Measurements from ENCODE around the gene ATRAID.
A peak's percentile ranks its signal among the peaks of the same experiment; 100 is the strongest.

The ATRAID gene

DNA sequence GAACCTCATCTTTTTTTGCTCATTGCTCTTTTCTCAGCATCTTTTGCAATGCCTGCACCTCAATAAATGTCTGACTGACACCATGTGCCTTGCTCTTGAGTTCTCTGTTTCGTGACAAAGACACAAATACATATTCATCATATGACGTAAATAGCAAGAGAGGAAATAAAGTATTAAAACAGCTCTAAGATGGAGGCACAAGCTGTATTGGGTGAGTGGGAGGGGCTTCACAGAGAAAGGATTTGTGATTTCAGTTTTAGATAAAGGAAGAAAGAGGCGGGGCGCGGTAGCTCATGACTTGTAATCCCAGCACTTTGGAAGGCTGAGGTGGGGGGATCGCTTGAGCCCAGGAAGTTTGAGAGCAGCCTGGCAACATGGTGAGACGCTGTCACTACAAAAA is 8.2 kb downstream of the ATRAID start:
- no peak for DNase-seq

DNA sequence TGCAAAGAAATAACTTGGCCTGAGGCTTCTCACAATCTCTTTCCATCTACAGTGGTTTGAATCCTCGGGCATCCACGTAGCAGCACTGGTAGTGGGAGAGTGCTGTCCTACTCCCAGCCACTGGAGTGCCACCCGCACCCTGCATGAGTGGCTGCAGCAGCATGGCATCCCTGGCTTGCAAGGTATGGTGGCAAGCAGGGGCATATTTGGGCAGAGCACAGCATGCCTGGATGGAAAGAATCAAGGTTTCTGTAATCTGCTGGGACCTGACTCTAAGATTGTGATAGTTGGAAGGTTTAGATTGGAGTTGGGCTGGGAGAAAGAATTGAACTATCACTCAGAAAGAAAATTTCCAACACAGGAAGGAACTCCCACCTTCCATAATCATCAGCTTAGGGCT is 9.3 kb downstream of the ATRAID start:
- no peak for DNase-seq

DNA sequence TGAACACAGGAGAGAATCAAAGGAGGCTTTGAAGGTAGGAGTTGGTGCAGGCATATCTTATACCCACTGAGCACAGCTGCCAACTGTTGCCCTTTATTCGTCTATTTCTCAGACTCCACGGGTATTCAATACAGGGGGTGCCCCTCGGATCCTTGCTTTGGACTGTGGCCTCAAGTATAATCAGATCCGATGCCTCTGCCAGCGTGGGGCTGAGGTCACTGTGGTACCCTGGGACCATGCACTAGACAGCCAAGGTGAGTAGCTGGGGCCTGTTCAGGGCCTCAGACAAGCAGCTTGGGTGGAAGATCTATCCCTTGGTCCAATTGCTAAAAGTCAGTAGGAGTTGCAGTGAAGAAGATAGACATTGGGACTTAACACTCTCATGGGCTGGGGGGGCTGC is 10.6 kb downstream of the ATRAID start:
- DNase-seq: no peak

DNA sequence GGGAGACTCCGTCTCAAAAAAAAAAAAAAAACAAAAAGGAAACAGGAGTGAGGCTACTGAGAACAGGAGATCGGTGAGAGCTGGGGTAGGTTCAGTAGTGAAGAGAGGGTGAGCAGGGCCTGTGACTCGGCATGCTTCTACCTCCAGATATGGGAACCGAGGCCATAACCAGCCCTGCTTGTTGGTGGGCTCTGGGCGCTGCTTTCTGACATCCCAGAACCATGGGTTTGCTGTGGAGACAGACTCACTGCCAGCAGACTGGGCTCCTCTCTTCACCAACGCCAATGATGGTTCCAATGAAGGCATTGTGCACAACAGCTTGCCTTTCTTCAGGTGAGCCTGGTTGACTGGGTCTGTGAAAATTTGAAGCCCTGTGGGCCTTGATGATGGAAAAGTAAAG is 11.6 kb downstream of the ATRAID start:
- no peak for DNase-seq

DNA sequence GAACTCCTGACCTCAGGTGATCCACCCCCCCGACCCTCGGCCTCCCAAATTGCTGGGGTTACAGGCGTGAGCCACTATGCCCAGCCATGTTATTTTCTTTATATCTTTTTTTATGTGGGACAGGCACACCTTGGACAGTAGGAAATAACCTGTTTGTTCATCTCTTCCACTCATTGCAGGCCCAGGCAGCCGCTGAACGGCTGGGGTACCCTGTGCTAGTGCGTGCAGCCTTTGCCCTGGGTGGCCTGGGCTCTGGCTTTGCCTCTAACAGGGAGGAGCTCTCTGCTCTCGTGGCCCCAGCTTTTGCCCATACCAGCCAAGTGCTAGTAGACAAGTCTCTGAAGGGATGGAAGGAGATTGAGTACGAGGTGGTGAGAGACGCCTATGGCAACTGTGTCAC is 13.7 kb downstream of the ATRAID start:
- no peak for DNase-seq

DNA sequence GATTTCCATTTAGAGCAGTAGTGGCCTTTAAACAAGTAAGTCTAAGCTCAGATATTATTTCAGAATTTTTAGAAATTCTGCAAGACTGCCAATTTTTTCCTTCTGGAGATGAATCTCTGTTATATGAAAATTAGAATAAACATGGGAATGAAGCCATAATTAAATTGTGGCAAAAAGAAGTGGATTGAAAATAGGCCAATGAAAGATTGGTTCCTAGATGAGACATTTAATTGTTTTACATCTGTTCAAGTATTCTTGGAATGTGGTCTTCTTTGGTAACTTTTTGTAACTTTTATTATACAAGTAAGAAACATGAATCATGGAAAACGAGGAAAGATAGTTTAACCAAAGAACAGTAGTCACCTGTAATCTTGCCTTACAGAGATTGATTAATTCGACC is 15.7 kb downstream of the ATRAID start:
- no peak for DNase-seq

DNA sequence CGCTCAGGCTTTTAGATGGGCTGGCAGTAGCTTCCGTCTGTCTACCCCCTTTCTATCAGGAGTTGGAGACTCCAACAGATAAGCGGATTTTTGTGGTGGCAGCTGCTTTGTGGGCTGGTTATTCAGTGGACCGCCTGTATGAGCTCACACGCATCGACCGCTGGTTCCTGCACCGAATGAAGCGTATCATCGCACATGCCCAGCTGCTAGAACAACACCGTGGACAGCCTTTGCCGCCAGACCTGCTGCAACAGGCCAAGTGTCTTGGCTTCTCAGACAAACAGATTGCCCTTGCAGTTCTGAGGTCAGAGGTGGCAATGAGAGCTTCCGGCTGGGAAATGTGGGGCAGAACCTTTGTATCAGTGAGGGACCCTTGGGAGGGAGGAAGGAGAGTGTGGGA is 20.1 kb downstream of the ATRAID start:
- DNase-seq: no peak

DNA sequence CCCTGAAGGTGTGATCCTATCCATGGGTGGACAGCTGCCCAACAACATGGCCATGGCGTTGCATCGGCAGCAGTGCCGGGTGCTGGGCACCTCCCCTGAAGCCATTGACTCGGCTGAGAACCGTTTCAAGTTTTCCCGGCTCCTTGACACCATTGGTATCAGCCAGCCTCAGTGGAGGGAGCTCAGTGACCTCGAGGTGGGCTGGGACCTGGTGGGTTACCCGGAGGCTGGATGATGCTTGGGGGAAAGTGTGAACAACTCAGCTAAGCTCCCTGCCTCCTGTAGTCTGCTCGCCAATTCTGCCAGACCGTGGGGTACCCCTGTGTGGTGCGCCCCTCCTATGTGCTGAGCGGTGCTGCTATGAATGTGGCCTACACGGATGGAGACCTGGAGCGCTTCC is 21.5 kb downstream of the ATRAID start:
- DNase-seq: no peak

DNA sequence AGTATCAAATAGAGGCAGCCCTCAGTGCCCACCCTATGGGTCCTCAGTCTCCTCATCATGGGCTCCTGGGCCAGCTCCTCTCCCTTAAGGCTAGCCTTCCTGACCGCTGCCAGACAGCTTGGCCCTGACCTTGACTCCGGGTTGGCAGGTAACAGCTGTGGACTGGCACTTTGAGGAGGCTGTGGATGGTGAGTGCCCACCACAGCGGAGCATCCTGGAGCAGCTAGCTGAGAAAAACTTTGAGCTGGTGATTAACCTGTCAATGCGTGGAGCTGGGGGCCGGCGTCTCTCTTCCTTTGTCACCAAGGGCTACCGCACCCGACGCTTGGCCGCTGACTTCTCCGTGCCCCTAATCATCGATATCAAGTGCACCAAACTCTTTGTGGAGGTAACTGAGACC is 24.3 kb downstream of the ATRAID start:
- no peak for DNase-seq

DNA sequence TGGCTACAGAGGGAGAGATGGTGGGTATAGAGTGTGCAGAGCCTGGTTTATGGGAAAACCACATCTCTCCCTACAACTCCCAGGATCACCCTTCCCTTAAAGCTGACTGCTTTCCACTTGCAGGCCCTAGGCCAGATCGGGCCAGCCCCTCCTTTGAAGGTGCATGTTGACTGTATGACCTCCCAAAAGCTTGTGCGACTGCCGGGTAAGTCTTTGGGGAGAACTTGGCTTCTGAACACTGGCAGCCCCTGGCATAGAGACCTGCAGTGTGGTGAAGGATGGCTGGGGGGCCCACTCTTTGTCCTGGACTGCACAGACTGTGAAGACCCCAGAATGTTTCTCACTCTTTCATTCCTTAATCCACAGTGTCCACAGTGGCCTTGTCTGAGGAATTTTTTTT is 24.8 kb downstream of the ATRAID start:
- no peak for DNase-seq

DNA sequence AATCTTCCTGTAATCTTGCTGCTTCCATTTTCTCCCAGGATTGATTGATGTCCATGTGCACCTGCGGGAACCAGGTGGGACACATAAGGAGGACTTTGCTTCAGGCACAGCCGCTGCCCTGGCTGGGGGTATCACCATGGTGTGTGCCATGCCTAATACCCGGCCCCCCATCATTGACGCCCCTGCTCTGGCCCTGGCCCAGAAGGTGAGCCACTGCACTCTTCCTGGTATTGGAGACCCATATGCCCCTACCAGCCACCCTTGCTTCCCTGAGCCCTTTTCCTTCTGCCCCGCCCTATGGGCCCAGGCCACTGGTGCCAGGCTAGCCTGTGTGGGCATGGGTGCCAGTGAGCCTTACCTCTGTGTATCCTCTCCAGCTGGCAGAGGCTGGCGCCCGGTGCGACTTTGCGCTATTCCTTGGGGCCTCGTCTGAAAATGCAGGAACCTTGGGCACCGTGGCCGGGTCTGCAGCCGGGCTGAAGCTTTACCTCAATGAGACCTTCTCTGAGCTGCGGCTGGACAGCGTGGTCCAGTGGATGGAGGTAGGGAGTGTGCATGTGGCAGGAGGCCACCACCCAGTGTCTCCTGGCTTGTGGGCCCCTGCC is 25.6 kb downstream of the ATRAID start:
- no peak for DNase-seq

DNA sequence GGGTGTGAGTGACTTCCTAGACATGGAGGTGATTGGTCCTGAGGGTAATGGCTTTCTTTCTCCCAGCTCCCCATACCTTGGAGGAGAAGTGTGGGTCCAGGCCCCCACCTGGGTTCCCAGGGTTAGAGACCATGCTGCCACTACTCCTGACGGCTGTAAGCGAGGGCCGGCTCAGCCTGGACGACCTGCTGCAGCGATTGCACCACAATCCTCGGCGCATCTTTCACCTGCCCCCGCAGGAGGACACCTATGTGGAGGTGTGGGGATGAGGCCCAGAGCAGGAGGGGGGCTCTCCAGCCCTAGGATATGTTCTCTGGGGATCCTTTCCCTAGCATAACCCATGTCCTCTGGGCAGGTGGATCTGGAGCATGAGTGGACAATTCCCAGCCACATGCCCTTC is 27.1 kb downstream of the ATRAID start:
- DNase-seq: no peak

DNA sequence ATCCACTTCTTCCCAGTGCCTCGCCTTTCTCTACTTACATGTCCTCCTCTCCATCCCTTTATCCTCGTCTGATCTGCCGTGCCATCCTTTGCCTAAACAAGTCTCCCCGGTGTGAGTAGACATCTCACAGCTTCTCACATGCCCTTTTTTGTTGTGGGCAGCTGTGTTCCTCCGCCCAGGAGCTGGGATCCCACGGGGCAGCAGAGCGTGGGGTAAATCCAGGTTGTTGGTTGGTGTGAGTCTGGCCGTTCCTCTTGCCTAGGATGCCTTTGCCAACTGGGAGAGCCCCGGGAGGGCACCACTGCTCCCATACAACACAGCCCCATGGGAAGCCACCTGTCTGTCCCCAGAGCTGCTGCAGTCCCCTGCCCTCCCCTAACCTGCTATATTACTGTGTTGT is 28.6 kb downstream of the ATRAID start:
- DNase-seq: no peak

DNA sequence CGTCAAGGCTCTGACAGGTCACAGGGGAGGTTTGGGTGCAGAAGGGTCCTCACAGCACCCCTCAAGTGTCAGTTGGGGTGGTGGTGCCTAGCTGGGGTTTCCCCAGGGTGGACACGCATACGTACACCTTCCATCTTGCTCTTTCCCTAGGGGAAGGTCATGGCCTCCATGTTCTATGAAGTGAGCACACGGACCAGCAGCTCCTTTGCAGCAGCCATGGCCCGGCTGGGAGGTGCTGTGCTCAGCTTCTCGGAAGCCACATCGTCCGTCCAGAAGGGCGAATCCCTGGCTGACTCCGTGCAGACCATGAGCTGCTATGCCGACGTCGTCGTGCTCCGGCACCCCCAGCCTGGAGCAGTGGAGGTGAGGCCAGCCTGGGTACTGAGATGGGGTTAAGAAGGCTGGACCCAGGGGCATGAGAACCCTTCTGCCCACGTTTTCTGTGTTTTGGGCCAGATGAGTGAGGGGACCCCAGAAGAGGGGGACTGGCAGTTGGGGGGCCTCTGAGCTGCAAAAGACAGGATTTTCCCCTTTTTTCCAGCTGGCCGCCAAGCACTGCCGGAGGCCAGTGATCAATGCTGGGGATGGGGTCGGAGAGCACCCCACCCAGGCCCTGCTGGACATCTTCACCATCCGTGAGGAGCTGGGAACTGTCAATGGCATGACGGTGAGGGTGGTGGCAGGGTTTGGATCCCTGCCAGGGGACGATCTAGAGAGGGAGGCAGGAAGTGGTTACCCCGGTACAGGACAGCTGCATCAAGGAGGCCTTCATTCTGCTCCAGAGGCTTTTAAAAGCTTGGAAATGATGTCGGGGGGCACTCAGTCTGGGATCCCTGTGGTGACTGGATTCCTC is 30.1 kb downstream of the ATRAID start:
- DNase-seq: peak in 1 of 2 experiments; percentile 9

DNA sequence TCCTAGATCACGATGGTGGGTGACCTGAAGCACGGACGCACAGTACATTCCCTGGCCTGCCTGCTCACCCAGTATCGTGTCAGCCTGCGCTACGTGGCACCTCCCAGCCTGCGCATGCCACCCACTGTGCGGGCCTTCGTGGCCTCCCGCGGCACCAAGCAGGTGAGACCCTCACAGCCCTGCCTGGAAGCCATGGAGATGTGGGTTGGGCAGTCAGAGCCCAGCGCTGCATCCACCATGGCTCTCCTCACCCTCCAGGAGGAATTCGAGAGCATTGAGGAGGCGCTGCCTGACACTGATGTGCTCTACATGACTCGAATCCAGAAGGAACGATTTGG is 30.7 kb downstream of the ATRAID start:
- no peak for DNase-seq

DNA sequence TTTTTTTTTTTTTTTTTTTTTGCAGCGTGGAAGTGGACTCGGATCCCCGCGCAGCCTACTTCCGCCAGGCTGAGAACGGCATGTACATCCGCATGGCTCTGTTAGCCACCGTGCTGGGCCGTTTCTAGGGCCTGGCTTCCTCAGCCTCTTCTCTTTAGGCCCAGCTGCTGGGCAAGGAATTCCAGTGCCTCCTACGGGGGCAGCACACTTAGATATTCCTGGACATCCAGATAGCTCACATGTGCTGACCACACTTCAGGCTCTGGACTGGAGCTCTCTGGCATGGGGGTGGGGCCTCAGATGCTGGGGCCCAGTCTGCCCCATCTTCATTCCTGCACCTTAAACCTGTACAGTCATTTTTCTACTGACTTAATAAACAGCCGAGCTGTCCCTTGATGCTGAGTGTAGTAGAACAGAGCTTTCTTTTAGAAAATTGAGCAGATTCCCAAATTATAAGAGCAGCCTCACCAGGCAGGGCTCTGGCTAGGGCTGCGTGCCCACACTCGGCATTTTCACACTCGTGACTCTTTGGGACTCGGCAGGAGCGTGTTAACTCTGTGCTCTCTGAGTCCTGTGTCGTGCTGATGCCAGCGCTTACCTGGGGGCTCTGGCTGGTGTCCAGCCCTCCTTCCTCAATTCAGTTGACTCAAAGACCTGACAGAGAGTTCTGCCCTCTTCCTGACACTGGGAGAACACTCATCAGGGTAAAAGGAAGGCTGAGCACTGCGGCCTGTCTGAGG is 31.7 kb downstream of the ATRAID start:
- no peak for DNase-seq

DNA sequence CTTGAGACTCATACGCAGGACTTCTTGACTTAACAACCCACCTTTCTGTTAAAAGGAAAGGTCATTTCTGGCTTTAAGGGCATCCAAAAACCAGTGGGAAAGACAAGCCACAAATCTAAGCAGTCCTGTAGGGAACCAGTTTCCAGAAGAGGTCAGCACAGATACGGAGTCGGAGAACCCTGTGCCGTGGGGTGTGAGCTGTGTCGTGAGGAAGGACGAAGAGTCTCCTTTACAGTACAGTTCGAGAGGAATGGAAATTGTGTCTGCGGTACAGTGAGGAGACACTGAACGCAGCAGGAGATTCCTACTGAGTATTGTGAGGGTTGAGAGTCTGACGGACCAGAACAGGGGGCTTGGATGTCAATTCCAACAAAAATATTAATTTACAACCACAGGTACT is 33.3 kb downstream of the ATRAID start:
- no peak for DNase-seq

DNA sequence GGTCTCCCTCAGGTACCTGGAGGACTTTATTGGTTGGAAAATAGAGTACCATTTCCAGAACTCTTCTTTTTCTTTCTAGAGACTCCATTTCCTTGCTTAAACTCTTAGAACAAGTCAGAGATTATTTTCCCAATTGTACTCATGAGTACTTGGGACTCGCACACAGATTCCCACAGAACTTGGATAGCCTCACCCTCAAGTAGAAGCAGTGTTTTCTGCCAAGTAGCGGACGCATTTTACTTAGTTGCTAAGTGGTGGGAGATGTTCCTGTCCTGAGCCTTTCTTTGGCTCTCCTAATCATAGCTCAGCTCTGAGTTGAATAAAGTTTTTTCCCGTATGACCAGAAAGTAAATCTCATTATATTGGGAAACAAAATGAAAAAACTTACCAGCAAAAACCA is 33.8 kb downstream of the ATRAID start:
- DNase-seq: no peak

DNA sequence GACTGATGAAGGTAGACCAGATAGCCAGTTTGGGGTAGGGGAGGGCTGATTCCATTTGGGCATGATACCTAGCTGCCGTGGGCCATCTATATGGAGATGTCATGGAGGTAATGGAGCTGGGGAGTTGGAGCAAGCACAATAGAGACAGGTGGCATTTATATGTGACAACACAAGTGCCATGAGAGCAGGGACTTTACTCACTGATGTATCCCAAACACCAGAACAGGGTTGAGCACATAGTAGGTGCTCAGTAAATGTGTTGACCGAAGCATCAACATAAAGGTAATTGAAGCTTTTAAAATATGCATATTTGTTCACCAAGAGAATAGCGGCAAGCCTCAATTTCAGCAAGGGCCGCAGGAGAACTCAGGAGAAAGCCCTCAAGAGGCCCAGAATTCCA is 36.1 kb downstream of the ATRAID start:
- DNase-seq: no peak

DNA sequence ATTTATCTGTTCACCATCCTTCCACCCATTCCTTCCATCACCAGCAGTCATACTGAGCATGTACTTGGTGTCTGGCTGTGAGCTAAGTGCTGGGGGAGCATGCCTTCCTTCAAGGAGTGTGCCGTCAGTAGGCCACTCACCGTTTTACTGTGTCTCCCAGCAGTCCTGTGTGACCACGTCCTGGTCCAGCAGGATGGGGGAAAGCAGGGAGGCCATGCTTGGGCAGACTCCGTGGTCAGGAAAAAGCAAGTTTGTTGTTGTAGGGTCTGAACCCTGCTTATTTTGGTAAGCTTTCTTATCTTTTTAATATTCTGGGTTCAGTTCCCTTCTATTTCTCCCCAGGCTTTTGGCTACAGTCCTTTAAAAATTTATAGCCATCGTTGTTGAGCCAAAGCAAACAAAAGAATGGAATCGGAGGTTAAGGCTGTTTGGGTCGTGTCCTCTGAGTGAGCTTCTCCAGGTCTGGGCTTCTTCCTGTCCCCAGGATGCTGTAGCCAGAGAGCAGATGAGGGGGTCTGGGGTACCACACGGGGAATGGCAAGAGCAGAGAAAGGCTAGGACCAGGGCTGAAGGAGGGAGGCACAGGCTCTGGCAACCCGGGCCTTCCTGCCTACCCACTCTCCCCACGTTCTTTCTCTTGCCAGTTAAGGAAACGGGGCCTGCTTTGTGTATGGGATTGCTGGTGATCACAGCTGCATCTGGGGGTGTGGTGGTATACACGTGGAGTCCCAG is 37.5 kb downstream of the ATRAID start:
- DNase-seq: no peak

DNA sequence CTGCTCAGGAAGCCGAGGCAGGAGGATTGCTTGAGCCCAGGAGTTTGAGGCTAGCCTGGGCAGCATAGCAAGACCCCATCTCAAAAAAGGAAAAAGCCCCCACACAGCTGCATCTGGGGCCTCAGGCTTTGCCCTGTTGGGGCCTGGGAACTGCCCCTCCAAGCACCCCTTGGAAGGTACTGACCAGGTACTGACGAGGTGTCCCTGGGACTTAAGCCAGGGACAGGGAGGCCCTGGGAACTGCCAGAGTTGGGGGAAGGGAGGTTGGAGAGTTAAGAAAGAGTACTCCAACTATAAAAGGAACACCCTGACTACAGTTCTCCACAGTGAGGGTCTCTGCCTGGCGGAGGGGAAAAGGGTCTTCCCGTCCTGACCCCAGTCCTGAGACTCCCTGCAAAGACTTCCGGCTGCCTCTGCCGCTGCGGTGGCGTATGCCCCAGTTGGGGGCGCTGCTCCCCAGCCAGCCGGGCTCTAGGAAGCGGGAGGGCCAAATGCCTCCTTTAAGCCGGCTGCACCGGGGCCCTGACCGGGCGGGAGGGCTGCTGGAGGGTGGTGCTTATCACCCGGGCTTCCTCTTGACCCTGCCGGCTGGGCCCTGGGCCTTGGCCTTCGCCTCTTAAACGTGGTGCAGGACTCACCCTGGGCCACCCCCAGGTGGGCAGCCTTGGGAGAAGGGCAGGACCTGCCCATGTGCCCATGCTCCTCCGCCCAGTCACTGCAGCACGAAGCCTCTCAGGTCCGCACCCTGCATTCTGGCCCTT is 38.2 kb downstream of the ATRAID start:
- DNase-seq: peak; percentile 46 to 54

DNA sequence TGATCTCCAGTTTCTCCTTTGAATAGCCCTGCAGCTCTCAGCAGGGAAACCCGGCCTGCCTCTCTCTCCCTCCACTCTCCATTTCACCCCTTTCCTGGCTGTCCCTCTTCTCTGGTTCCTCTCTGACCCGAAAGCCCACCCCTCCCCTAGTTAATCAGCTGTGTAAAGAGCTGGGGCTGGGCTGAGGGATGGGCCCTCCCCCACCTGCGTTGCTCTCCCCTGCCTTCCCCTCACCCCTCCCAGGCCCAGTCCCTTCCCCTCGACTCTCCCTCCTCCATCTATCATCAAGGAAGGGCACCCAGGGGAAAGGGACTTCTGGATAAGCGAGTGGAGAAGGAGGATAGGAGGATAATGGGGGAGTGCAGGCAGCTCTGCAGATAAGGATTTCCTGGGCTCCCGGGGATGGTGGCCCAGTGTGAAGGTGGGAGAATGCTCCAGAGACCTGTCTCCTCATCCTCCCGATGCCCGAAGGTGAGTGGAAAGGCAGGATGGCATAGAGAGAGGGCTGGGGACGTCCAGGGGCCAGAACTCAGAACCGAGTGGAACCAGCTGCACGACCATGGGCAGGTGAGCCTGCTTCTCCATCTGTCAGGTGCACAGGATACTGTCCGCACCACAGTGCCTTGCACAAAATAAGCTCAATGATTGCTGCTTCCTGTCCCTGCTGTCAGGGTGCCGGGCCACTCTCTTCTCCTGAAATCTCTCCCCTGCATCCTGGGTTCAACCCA is 39.0 kb downstream of the ATRAID start:
- no peak for DNase-seq
